Retinal pigment epithelial cell (primary cell): ENCODE data around the gene GNG8.

Experiments used
- DNase-seq: peaks from one replicate; pipeline ENCODE4 v3.0.0-alpha.2; 2010; ENCODE audit warnings: low read depth
- H3K4me3 ChIP-seq: 2 replicates; pipeline ENCODE4 v1.5.1; 2011; ENCODE audit warnings: mild to moderate bottlenecking, low read length, control low read depth, moderate library complexity
- CTCF ChIP-seq: conservative IDR thresholded peaks from 2 replicates; pipeline ENCODE4 v1.5.1; 2011; ENCODE audit warnings: low read depth, low read length, control low read depth, inconsistent platforms

GNG8 gene

DNA sequence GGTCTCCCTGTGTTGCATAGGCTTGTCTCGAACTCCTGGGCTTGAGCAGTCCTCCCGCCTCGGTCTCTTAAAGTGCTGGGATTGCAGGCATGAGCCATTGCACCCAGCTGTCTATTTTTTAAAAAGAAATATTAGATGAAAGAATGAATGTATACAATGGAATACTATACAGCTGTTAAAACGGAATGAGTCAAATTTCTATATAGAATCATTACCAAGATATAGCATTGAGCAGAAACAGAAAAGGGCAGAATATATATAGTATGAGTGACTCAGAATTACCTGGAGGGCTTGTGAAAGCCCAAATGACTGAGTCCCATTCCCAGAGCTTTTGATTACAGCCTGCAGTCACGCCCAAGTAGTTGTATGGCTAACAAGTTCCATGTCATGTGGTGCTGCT is 20.5 kb upstream of the GNG8 start:
- TF ChIP-seq CTCF: no peak
- DNase-seq: no peak
- H3K4me3 ChIP-seq: no peak overlapping the region

- DNase-seq: no peak
- H3K4me3 ChIP-seq: no peak overlapping the region
- no peak for TF ChIP-seq CTCF
Measured at GRCh38 chr19:46654621-46655152, 18.7 kb upstream of the GNG8 start.

- no peak for DNase-seq
- TF ChIP-seq CTCF: no peak
Measured at GRCh38 chr19:46650445-46650844, 14.4 kb upstream of the GNG8 start.

GRCh38 chr19:46648961-46649960 is 13.3 kb upstream of the GNG8 start:
- H3K4me3 ChIP-seq: no peak overlapping the region
- no peak for DNase-seq
- TF ChIP-seq CTCF: no peak

More at GRCh38 chr19:46650445-46650844, 14.4 kb upstream of the GNG8 start:
- H3K4me3 ChIP-seq: no peak overlapping the region

- no peak for TF ChIP-seq CTCF
- no peak overlapping the region for H3K4me3 ChIP-seq
- DNase-seq: no peak
Measured at GRCh38 chr19:46648060-46648960, 12.3 kb upstream of the GNG8 start.

DNA sequence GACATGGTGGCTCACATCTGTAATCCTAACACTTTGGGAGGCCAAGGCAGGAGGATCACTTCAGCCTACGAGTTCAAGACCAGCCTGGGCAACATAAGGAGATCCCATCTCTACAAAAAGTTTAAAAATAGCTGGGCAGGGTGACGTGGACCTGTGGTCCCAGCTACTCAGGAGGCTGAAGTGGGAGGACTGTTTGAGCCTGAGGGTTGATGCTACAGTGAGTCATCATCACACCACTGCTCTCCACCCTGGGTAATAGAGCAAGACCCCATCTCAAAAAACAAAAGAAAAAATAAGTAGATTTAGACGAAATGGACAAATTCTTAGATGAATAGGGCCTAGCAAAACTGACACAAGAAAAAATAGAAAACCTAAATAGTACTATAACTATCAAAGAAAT is 10.4 kb upstream of the GNG8 start:
- no peak overlapping the region for H3K4me3 ChIP-seq
- DNase-seq: no peak
- no peak for TF ChIP-seq CTCF
